GM12874 (cell line): Measurements from ENCODE around the gene ARFGEF3.
A peak's percentile ranks its signal among the peaks of the same experiment; 100 is the strongest.

ENCODE experiments used
- TF ChIP-seq, protein P1 (sequence below): IDR thresholded peaks from 2 replicates; pipeline ENCODE4 v1.5.1; 2011; ENCODE audit warnings: low read depth, mild to moderate bottlenecking, control low read depth, low read length, moderate library complexity; ENCODE audit not compliant: insufficient read depth

The ARFGEF3 gene, protein sequence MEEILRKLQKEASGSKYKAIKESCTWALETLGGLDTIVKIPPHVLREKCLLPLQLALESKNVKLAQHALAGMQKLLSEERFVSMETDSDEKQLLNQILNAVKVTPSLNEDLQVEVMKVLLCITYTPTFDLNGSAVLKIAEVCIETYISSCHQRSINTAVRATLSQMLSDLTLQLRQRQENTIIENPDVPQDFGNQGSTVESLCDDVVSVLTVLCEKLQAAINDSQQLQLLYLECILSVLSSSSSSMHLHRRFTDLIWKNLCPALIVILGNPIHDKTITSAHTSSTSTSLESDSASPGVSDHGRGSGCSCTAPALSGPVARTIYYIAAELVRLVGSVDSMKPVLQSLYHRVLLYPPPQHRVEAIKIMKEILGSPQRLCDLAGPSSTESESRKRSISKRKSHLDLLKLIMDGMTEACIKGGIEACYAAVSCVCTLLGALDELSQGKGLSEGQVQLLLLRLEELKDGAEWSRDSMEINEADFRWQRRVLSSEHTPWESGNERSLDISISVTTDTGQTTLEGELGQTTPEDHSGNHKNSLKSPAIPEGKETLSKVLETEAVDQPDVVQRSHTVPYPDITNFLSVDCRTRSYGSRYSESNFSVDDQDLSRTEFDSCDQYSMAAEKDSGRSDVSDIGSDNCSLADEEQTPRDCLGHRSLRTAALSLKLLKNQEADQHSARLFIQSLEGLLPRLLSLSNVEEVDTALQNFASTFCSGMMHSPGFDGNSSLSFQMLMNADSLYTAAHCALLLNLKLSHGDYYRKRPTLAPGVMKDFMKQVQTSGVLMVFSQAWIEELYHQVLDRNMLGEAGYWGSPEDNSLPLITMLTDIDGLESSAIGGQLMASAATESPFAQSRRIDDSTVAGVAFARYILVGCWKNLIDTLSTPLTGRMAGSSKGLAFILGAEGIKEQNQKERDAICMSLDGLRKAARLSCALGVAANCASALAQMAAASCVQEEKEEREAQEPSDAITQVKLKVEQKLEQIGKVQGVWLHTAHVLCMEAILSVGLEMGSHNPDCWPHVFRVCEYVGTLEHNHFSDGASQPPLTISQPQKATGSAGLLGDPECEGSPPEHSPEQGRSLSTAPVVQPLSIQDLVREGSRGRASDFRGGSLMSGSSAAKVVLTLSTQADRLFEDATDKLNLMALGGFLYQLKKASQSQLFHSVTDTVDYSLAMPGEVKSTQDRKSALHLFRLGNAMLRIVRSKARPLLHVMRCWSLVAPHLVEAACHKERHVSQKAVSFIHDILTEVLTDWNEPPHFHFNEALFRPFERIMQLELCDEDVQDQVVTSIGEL (N-terminal part only)

GRCh38 chr6:138161338-138162110 lies at the start of gene ARFGEF3:
Gene ARFGEF3 (plus strand): TSS chr6:138161939. CDS start chr6:138162087, 148 bp downstream.
- TF ChIP-seq, protein P1, sequence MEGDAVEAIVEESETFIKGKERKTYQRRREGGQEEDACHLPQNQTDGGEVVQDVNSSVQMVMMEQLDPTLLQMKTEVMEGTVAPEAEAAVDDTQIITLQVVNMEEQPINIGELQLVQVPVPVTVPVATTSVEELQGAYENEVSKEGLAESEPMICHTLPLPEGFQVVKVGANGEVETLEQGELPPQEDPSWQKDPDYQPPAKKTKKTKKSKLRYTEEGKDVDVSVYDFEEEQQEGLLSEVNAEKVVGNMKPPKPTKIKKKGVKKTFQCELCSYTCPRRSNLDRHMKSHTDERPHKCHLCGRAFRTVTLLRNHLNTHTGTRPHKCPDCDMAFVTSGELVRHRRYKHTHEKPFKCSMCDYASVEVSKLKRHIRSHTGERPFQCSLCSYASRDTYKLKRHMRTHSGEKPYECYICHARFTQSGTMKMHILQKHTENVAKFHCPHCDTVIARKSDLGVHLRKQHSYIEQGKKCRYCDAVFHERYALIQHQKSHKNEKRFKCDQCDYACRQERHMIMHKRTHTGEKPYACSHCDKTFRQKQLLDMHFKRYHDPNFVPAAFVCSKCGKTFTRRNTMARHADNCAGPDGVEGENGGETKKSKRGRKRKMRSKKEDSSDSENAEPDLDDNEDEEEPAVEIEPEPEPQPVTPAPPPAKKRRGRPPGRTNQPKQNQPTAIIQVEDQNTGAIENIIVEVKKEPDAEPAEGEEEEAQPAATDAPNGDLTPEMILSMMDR = no peak

DNA sequence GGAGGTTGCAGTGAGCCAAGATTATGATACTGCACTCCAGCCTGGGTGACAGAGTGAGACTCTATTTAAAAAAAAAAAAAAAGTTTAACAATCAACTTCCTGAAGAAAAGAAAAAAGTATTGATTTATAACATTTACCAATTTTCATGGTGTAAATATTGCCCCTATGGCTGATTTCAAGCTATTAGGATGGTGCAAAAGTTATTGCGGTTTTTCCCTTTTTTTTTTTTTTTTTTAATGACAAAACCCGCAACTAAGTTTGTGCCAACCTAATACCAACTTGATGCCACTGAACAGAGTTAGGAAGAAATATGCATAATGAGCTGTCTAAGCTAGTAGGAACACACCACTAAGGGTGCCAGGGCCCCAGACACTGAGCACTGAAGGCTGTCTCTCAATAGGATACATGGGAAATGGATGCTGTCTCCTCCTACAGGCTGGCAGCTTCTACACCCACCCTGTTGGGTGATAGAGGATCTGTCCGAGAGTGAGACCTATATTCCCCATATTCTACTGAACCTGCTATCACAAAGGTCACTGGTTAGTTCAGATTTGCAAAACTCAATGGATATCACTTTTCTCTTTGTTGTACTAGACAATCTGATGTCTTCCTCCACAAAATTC lies 48.0 kb upstream of the ARFGEF3 start:
- TF ChIP-seq, protein P1 = no peak

DNA sequence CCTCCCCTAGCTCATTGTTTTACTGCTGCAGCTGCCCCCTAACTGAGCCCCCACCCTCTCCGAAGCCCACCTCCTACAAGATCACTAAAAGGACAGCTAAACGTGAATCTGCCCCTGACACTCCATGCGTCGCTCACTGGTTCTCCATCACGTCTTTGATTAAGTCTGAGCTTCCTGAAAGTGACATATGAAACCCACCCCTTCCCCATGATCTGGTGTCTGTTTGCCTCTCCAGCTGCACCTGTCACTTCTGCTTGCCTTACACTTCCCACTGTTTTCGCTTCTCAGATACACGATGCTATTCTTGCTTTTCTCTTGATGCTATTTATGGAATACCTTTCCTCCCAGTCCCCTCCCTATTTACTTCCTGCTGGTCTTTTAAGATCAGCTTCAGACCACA lies 46.5 kb upstream of the ARFGEF3 start:
- TF ChIP-seq, protein P1 = no peak

GRCh38 chr6:138115877-138116660 lies 45.7 kb upstream of the ARFGEF3 start:
- TF ChIP-seq, protein P1 = peak; percentile 38; the same call in 1 of the 2 replicates

DNA sequence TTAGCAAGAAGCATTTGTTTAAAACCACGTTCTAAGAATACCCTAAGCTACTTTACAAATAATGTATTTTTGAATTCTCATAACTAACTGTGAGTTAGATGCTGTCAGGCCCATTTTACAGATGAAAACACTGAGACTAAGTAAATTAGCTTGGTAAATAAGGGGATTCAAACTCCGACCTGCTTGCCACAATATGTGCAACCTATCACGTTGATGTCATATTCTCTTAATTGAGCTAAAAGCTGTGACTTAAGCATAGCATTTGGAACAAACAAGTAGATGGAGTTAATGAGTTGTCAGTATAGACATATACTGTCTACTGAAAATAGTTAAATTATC lies 45.1 kb upstream of the ARFGEF3 start:
- TF ChIP-seq, protein P1 = no peak

GRCh38 chr6:138117376-138117914 lies 44.3 kb upstream of the ARFGEF3 start:
- TF ChIP-seq, protein P1 = no peak
